ENCODE data around the gene MACROH2A2.
"Not testable (repeated sequence)": the region's sequence is repeated elsewhere in the genome, so short reads cannot be mapped to it uniquely, and the experiment has no call there.

Gene MACROH2A2

GRCh38 chr10:70052462-70053217 is at the start of gene MACROH2A2:
TSS of gene MACROH2A2 (plus strand) at chr10:70052846. CDS start at chr10:70075659, 22,813 bp downstream.
- DNase-seq = no peak

GRCh38 chr10:70007116-70007820 is 45.4 kb upstream of the MACROH2A2 start:
- no peak for DNase-seq

GRCh38 chr10:70031215-70031614 is 21.4 kb upstream of the MACROH2A2 start:
- DNase-seq = no peak

GRCh38 chr10:70032667-70033289 is 19.9 kb upstream of the MACROH2A2 start:
- no peak for DNase-seq

- no peak for DNase-seq
These were observed 18.4 kb upstream of the MACROH2A2 start for GRCh38 chr10:70034232-70034631.

- DNase-seq = no peak
These were observed 17.1 kb upstream of the MACROH2A2 start for GRCh38 chr10:70035531-70035930.

- no peak for DNase-seq
These were observed 13.7 kb upstream of the MACROH2A2 start for GRCh38 chr10:70038923-70039322.

GRCh38 chr10:70041016-70041415 is 11.6 kb upstream of the MACROH2A2 start:
- DNase-seq = no peak

- not testable (repeated sequence) for DNase-seq
These were observed 10.9 kb upstream of the MACROH2A2 start for GRCh38 chr10:70041739-70042138.

- DNase-seq = not testable (repeated sequence)
These were observed 5.6 kb upstream of the MACROH2A2 start for GRCh38 chr10:70047066-70047465.

GRCh38 chr10:70048030-70048723 is 4.5 kb upstream of the MACROH2A2 start:
- DNase-seq = no peak

GRCh38 chr10:70051848-70052247 is 798 bp upstream of the MACROH2A2 start:
- DNase-seq = no peak

- no peak for DNase-seq
These were observed 683 bp downstream of the MACROH2A2 start for GRCh38 chr10:70053218-70053840.

GRCh38 chr10:70053841-70054288 is 1.2 kb downstream of the MACROH2A2 start:
- no peak for DNase-seq

- no peak for DNase-seq
These were observed 2.3 kb downstream of the MACROH2A2 start for GRCh38 chr10:70054902-70055301.

- no peak for DNase-seq
These were observed 2.9 kb downstream of the MACROH2A2 start for GRCh38 chr10:70055550-70055949.

GRCh38 chr10:70057306-70057705 is 4.7 kb downstream of the MACROH2A2 start:
- no peak for DNase-seq

GRCh38 chr10:70060389-70060788 is 7.7 kb downstream of the MACROH2A2 start:
- no peak for DNase-seq

- no peak for DNase-seq
These were observed 10.9 kb downstream of the MACROH2A2 start for GRCh38 chr10:70063418-70064098.

GRCh38 chr10:70064486-70064885 is 11.8 kb downstream of the MACROH2A2 start:
- no peak for DNase-seq

- no peak for DNase-seq
These were observed 13.5 kb downstream of the MACROH2A2 start for GRCh38 chr10:70066190-70066589.

GRCh38 chr10:70067586-70067985 is 14.9 kb downstream of the MACROH2A2 start:
- DNase-seq = no peak
